ENCODE measurements around the gene AXIN1. TPM values are rescaled to one million over a fixed set of nuclear protein-coding genes. Genes with fewer than 3 reads are reported as not detected.

Gene AXIN1
- total and polyA plus RNA-seq, 9 of the 15 experiments (the other 6 are each of a cell fraction or from before 2014, with no cell fraction given) = 0.42 to 58.0 (median 25.9) TPM

DNA sequence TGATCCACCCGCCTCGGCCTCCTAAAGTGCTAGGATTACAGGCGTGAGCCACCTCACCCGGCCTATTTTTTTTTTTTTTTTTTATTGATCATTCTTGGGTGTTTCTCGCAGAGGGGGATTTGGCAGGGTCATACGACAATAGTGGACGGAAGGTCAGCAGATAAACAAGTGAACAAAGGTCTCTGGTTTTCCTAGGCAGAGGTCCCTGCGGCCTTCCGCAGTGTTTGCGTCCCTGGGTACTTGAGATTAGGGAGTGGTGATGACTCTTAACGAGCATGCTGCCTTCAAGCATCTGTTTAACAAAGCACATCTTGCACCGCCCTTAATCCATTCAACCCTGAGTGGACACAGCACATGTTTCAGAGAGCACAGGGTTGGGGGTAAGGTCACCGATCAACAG, 94.4 kb downstream of the AXIN1 start (continued):
- TF ChIP-seq, protein P1, sequence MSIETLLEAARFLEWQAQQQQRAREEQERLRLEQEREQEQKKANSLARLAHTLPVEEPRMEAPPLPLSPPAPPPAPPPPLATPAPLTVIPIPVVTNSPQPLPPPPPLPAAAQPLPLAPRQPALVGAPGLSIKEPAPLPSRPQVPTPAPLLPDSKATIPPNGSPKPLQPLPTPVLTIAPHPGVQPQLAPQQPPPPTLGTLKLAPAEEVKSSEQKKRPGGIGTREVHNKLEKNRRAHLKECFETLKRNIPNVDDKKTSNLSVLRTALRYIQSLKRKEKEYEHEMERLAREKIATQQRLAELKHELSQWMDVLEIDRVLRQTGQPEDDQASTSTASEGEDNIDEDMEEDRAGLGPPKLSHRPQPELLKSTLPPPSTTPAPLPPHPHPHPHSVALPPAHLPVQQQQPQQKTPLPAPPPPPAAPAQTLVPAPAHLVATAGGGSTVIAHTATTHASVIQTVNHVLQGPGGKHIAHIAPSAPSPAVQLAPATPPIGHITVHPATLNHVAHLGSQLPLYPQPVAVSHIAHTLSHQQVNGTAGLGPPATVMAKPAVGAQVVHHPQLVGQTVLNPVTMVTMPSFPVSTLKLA (conservative IDR thresholded peaks at IDR 0.05) = peak in 1 of 2 experiments; percentile 24; a peak in 1 of 4 replicates
- TF ChIP-seq FOXK2 (conservative IDR thresholded peaks at IDR 0.05 in 1 of 2, IDR thresholded peaks at IDR 0.05 in 1 of 2; ENCODE audit: low read depth in 2 of 2) (peak; percentile 20 to 42; a peak in 1 of 4 replicates), KDM1A (IDR thresholded peaks at IDR 0.05) (peak in 1 of 2 experiments; percentile 15; a peak in 1 of 4 replicates), ARID1B (IDR thresholded peaks at IDR 0.05) (peak; percentile 71), MTA2 (IDR thresholded peaks at IDR 0.05; ENCODE audit: low read depth) (0 out of 2 replicates have a peak, but pooled peaks have one; percentile 27), EP400 (IDR thresholded peaks at IDR 0.05) (peak; percentile 38; the same call in 1 of the 2 replicates), SMARCE1 (IDR thresholded peaks at IDR 0.05) (peak; percentile 39; the same call in 1 of the 2 replicates), SMARCA4 (IDR thresholded peaks at IDR 0.05) (peak; percentile 48; the same call in 1 of the 2 replicates), DMBX1 (CRISPR knock-in tag; IDR thresholded peaks at IDR 0.05; ENCODE audit: borderline replicate concordance) (0 out of 2 replicates have a peak, but pooled peaks have one; percentile 25)

DNA sequence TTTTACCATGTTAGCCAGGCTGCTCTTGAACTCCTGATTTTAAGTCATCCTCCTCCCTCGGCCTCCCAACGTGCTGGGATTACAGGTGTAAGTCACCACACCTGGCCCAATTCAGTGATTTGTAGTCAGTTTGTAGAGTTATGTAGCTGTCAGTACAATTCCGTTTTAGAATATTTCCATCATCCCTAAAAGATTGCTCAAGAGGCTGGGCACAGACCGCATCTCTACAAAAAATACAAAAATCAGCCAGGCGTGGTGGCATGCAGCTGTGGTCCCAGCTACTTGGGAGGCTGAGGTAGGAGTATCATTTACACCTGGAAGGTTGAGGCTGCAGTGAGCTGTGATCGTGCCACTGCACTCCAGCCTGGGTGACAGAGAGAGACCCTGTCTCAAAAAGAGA, 97.3 kb downstream of the AXIN1 start:
- Histone ChIP-seq H3K9me3 (replicated peaks; ENCODE audit: control insufficient read depth, insufficient read depth, low read depth, low read length) (no peaks in the 10 kb centered on the region), H3K79me2 (ENCODE audit: control insufficient read depth, insufficient read depth, low read length) (peaks cover 5% of the 10 kb centered on the region; the same call in 1 of the 3 replicates), H3K4me1 (replicated peaks in 1 of 2; ENCODE audit: control insufficient read depth in 2 of 2, insufficient read depth in 2 of 2, low read length in 2 of 2) (peaks cover 21 to 51% of the 10 kb centered on the region in 2 experiments), H4K20me1 (replicated peaks; ENCODE audit: control insufficient read depth, insufficient read depth, low read length) (no peaks in the 10 kb centered on the region), H3K36me3 (ENCODE audit: control insufficient read depth, insufficient read depth, low read length) (peaks cover 20% of the 10 kb centered on the region; the same call in 2 of the 3 replicates), H3K9ac (ENCODE audit: insufficient read depth in 1 of 2, low read depth in 2 of 2, low read length in 2 of 2) (no peak overlapping the region), H3K4me3 (no peak overlapping the region), H3K27me3 (ENCODE audit: control insufficient read depth in 2 of 2, insufficient read depth in 2 of 2, low read length in 2 of 2) (no peaks in the 10 kb centered on the region), H2AFZ (ENCODE audit: low read depth, low read length) (no peak overlapping the region), H3K4me2 (ENCODE audit: insufficient read depth, low read length) (no peak overlapping the region), H3K9me1 (ENCODE audit: control insufficient read depth, insufficient read depth, low read length) (peaks cover 4% of the 10 kb centered on the region), H3K27ac (ENCODE audit: extremely low read depth, low read depth, low read length) (no peak overlapping the region)
- POLR2A ChIA-PET = interaction anchor here (3.5 kb wide), 1 partner anchor 11 kb away, joined by 14 read pairs; no protein-coding TSS in a partner anchor
- ATAC-seq (no peak), DNase-seq (ENCODE audit: extremely low read depth in 1 of 4, low spot score in 3 of 4) (no peak), FAIRE-seq (no peak)
- in situ Hi-C loops (cut with MboI) (no loop called here), intact Hi-C loops (cut with micrococcal nuclease) (no loop called here)
- BruUV-seq (replicated peaks) = no TSS peak
- WGBS (ENCODE audit: insufficient coverage, low coverage, missing lambda C conversion rate) = 83% methylated on average over 6 of the region's 6 CpGs
- TF ChIP-seq RCOR1 (IDR thresholded peaks at IDR 0.05; ENCODE audit: borderline replicate concordance in 1 of 2, low read depth in 2 of 2, low read length in 2 of 2) = no peak
- no peak for TF ChIP-seq SRSF7 (optimal IDR thresholded peaks at IDR 0.05; ENCODE audit: low read depth, low read length)
- TF ChIP-seq CREB1 (IDR thresholded peaks at IDR 0.05) = no peak
- TF ChIP-seq CREB1 (CRISPR knock-in tag; IDR thresholded peaks at IDR 0.05) = no peak
- TF ChIP-seq ATF1 (CRISPR knock-in tag; IDR thresholded peaks at IDR 0.05) = no peak
- TF ChIP-seq ATF1 (tag; IDR thresholded peaks at IDR 0.05) = no peak
- TF ChIP-seq PHF21A (IDR thresholded peaks at IDR 0.05; ENCODE audit: borderline replicate concordance, low read depth) = no peak
- TF ChIP-seq GATAD2A (IDR thresholded peaks at IDR 0.05) = no peak
- TF ChIP-seq SREBF1 (IDR thresholded peaks at IDR 0.05; ENCODE audit: borderline replicate concordance, low read depth, low read length) = no peak
- no peak for TF ChIP-seq SMAD4 (CRISPR knock-in tag; conservative IDR thresholded peaks at IDR 0.05)
- CTCF ChIA-PET (ENCODE audit: low intra/inter-chr PET ratio) = no interaction called here

Measured in K562 (cell line).